Measurements from ENCODE around the gene NPL.

- TF ChIP-seq CTCF (IDR thresholded peaks at IDR 0.05) (no peak), POLR2A (IDR thresholded peaks at IDR 0.05; ENCODE audit: low read depth) (no peak), POLR2AphosphoS5 (IDR thresholded peaks at IDR 0.05) (no peak)
These were observed 10.7 kb upstream of the NPL start for GRCh38 chr1:182778862-182779261.
